ENCODE results near the gene USP6NL.

USP6NL gene

GRCh38 chr10:11469575-11470391 lies 141.7 kb downstream of the USP6NL start:
- Histone ChIP-seq H3K36me3 (ENCODE audit: control insufficient read depth, insufficient read depth, low read length) (peaks cover 3% of the 10 kb centered on the region), H3K4me3 (replicated peaks; ENCODE audit: low read depth, low read length) (no peak overlapping the region), H3K27me3 (replicated peaks; ENCODE audit: control insufficient read depth, insufficient read depth, low read length) (no peaks in the 10 kb centered on the region)
- DNase-seq (ENCODE audit: extremely low read depth, insufficient read length), result no peak
- TF ChIP-seq CTCF (IDR thresholded peaks at IDR 0.05; ENCODE audit: insufficient read depth, low read length, poor library complexity, severe bottlenecking), result no peak

GRCh38 chr10:11468126-11468742 lies 143.2 kb downstream of the USP6NL start:
- DNase-seq (ENCODE audit: extremely low read depth, insufficient read length), result no peak
- TF ChIP-seq CTCF (IDR thresholded peaks at IDR 0.05; ENCODE audit: insufficient read depth, low read length, poor library complexity, severe bottlenecking), result no peak
- H3K36me3 ChIP-seq (ENCODE audit: control insufficient read depth, insufficient read depth, low read length), result peaks cover 4% of the 10 kb centered on the region; the same call in 1 of the 2 replicates
- H3K4me3 ChIP-seq (replicated peaks; ENCODE audit: low read depth, low read length), result no peak overlapping the region
- H3K27me3 ChIP-seq (replicated peaks; ENCODE audit: control insufficient read depth, insufficient read depth, low read length), result no peaks in the 10 kb centered on the region

GRCh38 chr10:11465406-11465805 lies 146.0 kb downstream of the USP6NL start:
- DNase-seq (ENCODE audit: extremely low read depth, insufficient read length), result no peak
- H3K27me3 ChIP-seq (replicated peaks; ENCODE audit: control insufficient read depth, insufficient read depth, low read length), result no peaks in the 10 kb centered on the region
- TF ChIP-seq CTCF (IDR thresholded peaks at IDR 0.05; ENCODE audit: insufficient read depth, low read length, poor library complexity, severe bottlenecking), result no peak
- peaks cover 9% of the 10 kb centered on the region for H3K36me3 ChIP-seq (ENCODE audit: control insufficient read depth, insufficient read depth, low read length)
- no peak overlapping the region for H3K4me3 ChIP-seq (replicated peaks; ENCODE audit: low read depth, low read length)

GRCh38 chr10:11463111-11463510 lies 148.3 kb downstream of the USP6NL start:
- H3K27me3 ChIP-seq (replicated peaks; ENCODE audit: control insufficient read depth, insufficient read depth, low read length), result no peaks in the 10 kb centered on the region
- no peak for DNase-seq (ENCODE audit: extremely low read depth, insufficient read length)
- peaks cover 9% of the 10 kb centered on the region for H3K36me3 ChIP-seq (ENCODE audit: control insufficient read depth, insufficient read depth, low read length)
- H3K4me3 ChIP-seq (replicated peaks; ENCODE audit: low read depth, low read length), result no peak overlapping the region
- no peak for TF ChIP-seq CTCF (IDR thresholded peaks at IDR 0.05; ENCODE audit: insufficient read depth, low read length, poor library complexity, severe bottlenecking)

- H3K4me3 ChIP-seq (replicated peaks; ENCODE audit: low read depth, low read length), result no peak overlapping the region
- H3K27me3 ChIP-seq (replicated peaks; ENCODE audit: control insufficient read depth, insufficient read depth, low read length), result no peaks in the 10 kb centered on the region
- TF ChIP-seq CTCF (IDR thresholded peaks at IDR 0.05; ENCODE audit: insufficient read depth, low read length, poor library complexity, severe bottlenecking), result no peak
- H3K36me3 ChIP-seq (ENCODE audit: control insufficient read depth, insufficient read depth, low read length), result peaks cover 9% of the 10 kb centered on the region
- no peak for DNase-seq (ENCODE audit: extremely low read depth, insufficient read length)
Measured at GRCh38 chr10:11462071-11462470, 149.4 kb downstream of the USP6NL start.

Measured in GM06990 (cell line).